Measurements from ENCODE around the gene NTNG1. TPM values are rescaled to one million over a fixed set of nuclear protein-coding genes. Genes with fewer than 3 reads are reported as not detected.

NTNG1 gene
- total RNA-seq, 1 donor from 2014 or later: 5.7 TPM

GRCh38 chr1:107405236-107405635 is 264.4 kb downstream of the NTNG1 start:
- CTCF ChIA-PET: no interaction called here
- DNase-seq (no peak), ATAC-seq (ENCODE audit: low read depth) (no peak)
- peaks cover 11% of the 10 kb centered on the region for H3K4me1 Mint-ChIP-seq
- H3K36me3 Mint-ChIP-seq (ENCODE audit: low read depth): no peaks in the 10 kb centered on the region
- no peaks in the 10 kb centered on the region for H3K27me3 Mint-ChIP-seq
- TF ChIP-seq, protein P1, sequence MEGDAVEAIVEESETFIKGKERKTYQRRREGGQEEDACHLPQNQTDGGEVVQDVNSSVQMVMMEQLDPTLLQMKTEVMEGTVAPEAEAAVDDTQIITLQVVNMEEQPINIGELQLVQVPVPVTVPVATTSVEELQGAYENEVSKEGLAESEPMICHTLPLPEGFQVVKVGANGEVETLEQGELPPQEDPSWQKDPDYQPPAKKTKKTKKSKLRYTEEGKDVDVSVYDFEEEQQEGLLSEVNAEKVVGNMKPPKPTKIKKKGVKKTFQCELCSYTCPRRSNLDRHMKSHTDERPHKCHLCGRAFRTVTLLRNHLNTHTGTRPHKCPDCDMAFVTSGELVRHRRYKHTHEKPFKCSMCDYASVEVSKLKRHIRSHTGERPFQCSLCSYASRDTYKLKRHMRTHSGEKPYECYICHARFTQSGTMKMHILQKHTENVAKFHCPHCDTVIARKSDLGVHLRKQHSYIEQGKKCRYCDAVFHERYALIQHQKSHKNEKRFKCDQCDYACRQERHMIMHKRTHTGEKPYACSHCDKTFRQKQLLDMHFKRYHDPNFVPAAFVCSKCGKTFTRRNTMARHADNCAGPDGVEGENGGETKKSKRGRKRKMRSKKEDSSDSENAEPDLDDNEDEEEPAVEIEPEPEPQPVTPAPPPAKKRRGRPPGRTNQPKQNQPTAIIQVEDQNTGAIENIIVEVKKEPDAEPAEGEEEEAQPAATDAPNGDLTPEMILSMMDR (IDR thresholded peaks at IDR 0.05): no peak
- no peak overlapping the region for H3K4me3 Mint-ChIP-seq
- H3K9me3 Mint-ChIP-seq: no peaks in the 10 kb centered on the region
- no peak overlapping the region for H3K27ac Mint-ChIP-seq
- intact Hi-C loops (cut with micrococcal nuclease): loop anchor here (5.0 kb wide), 1 partner anchor 73 kb away; no protein-coding TSS in a partner anchor
- POLR2A ChIA-PET: no interaction called here

DNA sequence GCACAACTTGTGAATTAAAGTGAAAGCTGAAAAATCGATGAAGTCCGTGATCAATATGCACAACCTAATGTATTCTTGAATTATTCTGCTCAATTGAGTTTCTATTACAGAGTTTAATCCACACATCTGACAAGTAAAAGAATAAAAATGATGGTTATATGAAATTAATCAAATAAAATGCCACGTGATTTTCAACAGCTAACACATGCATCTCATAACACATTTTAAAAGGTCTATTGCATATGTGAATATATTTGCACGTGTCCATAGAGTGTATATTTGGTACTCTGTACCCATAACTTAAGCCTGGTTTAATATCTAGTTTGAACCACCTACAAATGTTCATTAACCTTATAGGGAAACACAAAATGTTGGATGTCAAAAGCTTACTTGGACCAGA is 266.2 kb downstream of the NTNG1 start:
- TF ChIP-seq, protein P1 (IDR thresholded peaks at IDR 0.05): no peak
- no peaks in the 10 kb centered on the region for H3K36me3 Mint-ChIP-seq (ENCODE audit: low read depth)
- no peaks in the 10 kb centered on the region for H3K9me3 Mint-ChIP-seq
- POLR2A ChIA-PET: no interaction called here
- intact Hi-C loops (cut with micrococcal nuclease): loop anchor here (5.0 kb wide), 1 partner anchor 75 kb away; no protein-coding TSS in a partner anchor
- ATAC-seq (ENCODE audit: low read depth): no peak
- H3K4me3 Mint-ChIP-seq: no peak overlapping the region
- no peak overlapping the region for H3K27ac Mint-ChIP-seq
- CTCF ChIA-PET: interaction anchor here (0.9 kb wide), 1 partner anchor 24 kb away, joined by 4 read pairs; no protein-coding TSS in a partner anchor
- no peaks in the 10 kb centered on the region for H3K27me3 Mint-ChIP-seq
- H3K4me1 Mint-ChIP-seq: peaks cover 11% of the 10 kb centered on the region
- DNase-seq: no peak

- no peaks in the 10 kb centered on the region for H3K4me1 Mint-ChIP-seq
- no peak overlapping the region for H3K4me3 Mint-ChIP-seq
- H3K27me3 Mint-ChIP-seq: peaks cover 3% of the 10 kb centered on the region
- no peak for DNase-seq
- intact Hi-C loops (cut with micrococcal nuclease): no loop called here
- no peak overlapping the region for H3K27ac Mint-ChIP-seq
- H3K36me3 Mint-ChIP-seq (ENCODE audit: low read depth): no peaks in the 10 kb centered on the region
- POLR2A ChIA-PET: no interaction called here
- ATAC-seq (ENCODE audit: low read depth): no peak
- TF ChIP-seq, protein P1 (IDR thresholded peaks at IDR 0.05): no peak
- H3K9me3 Mint-ChIP-seq: no peaks in the 10 kb centered on the region
- CTCF ChIA-PET: no interaction called here
These were observed 272.7 kb downstream of the NTNG1 start for GRCh38 chr1:107413546-107413945.

- ChIA-PET POLR2A (no interaction called here), CTCF (no interaction called here)
- Mint-ChIP-seq H3K27me3 (peaks cover 3% of the 10 kb centered on the region), H3K4me3 (no peak overlapping the region), H3K36me3 (ENCODE audit: low read depth) (no peaks in the 10 kb centered on the region), H3K9me3 (no peaks in the 10 kb centered on the region), H3K4me1 (no peaks in the 10 kb centered on the region), H3K27ac (no peak overlapping the region)
- ATAC-seq (ENCODE audit: low read depth) (no peak), DNase-seq (no peak)
- TF ChIP-seq, protein P1 (IDR thresholded peaks at IDR 0.05): no peak
- intact Hi-C loops (cut with micrococcal nuclease): no loop called here
These were observed 273.1 kb downstream of the NTNG1 start for GRCh38 chr1:107413951-107414350.

DNA sequence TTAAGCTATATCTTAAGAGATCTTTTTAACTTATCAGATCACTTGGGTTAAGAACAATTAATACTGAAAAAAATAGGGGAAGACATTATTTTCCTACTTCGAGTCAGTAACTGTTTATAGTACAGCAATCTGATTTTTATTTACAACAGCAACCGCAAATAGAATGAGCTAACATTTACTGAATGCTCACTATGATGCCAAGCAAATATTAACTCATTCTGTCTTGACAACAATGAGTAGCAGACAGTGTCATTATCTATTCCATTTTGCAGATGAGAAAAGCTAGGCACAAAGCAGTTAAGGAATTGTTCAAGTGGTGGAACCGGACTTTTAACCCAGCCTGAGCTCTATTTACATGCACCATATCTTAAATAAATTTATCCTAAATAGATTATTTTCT is 273.7 kb downstream of the NTNG1 start:
- DNase-seq (no peak), ATAC-seq (ENCODE audit: low read depth) (no peak)
- TF ChIP-seq, protein P1 (IDR thresholded peaks at IDR 0.05): no peak
- ChIA-PET POLR2A (no interaction called here), CTCF (no interaction called here)
- H3K4me3 Mint-ChIP-seq: no peak overlapping the region
- H3K36me3 Mint-ChIP-seq (ENCODE audit: low read depth): no peaks in the 10 kb centered on the region
- H3K27me3 Mint-ChIP-seq: peaks cover 3% of the 10 kb centered on the region
- H3K27ac Mint-ChIP-seq: no peak overlapping the region
- no peaks in the 10 kb centered on the region for H3K4me1 Mint-ChIP-seq
- intact Hi-C loops (cut with micrococcal nuclease): no loop called here
- H3K9me3 Mint-ChIP-seq: no peaks in the 10 kb centered on the region

Measured in activated B cell treated with CpG ODN at 0.5 μM for 24 hours (primary cell).